Stimulated activated CD8-positive, alpha-beta memory T cell treated with anti-CD3 and anti-CD28 coated beads, Interleukin-4, amount 100 ng/mL, for 24 hours (primary cell): ENCODE measurements around the gene SHC1.
A peak's percentile ranks its signal among the peaks of the same experiment; 100 is the strongest.

ENCODE experiments used
- DNase-seq: peaks from one replicate; pipeline ENCODE4 v3.0.0-alpha.2; 2020; ENCODE audit warnings: low read depth

SHC1 gene

DNA sequence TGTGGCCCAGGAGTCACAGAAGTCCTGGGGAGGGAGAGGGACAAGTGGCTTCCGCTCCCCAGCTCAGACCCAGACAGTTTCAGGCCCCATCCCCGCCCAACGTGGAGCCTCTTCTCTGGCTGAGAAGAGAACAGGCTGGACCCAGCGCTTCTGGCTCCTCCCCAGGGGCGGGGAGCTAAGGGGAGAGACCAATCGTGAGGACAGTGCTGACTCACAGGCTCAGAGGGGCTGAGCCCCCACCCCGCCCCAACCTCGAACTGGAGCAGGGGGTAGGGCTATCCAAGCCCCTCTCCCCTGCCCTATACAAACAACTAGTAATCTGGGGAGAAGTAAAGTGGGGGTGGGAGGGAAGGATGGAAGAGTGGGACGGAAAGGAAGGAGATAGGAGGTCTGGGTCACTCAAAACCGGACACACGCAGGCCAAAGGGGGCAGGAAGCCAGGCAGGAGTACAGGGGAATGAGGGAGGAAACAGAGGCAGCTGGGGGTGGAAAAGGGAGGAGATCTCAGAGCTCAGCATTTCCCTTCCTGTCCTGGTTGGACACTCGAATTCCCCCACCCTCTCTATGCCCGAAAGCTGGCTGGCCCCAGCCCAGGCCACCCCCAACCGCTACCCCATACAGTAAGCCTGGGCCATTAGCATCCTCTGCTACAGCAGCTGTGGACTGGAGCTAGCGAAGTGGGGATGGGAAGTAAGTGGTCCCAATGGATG is at the start of gene SHC1:
SHC1 (minus strand) TSS at position 117 of the 710 bp plus-strand sequence. CDS start 221 bp downstream, outside the sequence.
- DNase-seq, result no peak

DNA sequence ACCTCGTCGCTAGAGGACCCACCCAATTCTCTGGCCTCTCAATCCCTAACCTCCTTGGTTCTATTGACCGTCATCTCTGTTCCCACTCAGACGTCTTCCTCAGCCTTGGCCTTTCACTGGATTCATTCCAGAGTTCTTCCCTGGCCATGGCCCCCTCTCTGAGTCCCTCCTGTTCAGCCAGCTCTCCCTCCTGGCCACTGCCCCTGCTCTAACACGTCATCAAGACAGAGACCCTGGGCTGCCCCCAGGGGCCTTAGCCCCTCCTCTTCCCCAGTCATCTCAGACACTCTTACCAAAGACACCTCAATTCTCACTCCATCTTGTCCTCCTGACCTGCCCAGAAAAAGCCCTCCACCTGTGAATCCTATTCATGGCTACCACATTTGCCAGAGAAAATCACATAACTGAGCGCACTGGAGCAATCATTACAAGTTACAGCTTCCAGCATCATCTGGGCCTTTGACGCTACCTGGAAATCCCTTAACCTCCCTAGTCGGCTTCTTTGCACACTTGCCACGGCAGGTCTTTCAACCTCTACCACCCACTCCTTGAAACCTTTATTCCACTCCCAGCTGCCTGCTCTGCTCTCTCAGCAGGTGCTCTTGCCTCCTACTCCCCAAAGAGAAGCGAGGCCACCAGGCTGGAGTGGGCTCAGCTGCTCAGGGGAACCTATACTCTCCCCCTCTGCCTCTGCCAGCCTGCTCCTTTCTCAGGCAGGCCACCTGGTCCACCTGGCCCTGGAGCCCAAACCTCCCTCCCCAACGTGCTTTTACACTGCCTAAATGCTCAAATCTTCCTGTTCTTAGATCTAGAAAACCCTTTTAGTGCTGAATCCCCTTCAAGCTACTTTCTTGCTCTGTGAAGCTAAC is 49.1 kb upstream of the SHC1 start:
- DNase-seq, result no peak

DNA sequence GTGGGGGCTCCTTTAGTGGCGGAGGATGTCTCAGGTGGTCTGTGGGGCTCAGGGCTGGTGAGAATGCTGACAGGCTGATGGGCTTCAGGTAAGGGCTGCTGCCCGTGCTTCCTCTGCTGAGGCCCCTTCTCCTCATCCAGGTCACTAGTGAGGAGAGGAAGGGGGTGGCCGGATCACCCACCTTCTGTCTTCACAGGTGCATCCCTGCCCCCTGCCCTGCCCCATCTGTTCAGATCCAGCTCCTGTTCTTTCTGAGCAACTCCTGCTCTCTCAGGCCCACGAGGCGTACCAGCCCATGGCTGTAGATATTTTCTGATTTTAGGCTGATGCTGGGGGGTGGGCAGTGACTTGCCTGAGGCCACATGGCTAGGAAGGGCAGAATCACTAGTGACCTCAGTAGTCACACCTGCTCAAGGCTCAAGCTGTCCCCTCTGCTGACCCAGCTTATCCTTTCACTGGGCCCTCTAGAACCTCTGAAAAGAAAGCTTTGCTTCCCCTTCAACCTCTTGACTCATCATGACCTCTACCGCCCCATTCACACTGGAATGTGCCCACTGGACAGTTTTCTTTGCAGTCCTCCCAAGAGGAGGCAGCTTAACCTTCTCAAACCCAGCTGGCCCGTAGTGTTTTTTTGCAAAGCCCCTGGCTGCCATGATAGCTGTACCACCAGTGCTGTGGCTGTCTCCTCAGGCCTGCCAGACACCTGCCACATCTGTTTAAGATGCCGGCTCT is 48.2 kb upstream of the SHC1 start:
- DNase-seq, result no peak

DNA sequence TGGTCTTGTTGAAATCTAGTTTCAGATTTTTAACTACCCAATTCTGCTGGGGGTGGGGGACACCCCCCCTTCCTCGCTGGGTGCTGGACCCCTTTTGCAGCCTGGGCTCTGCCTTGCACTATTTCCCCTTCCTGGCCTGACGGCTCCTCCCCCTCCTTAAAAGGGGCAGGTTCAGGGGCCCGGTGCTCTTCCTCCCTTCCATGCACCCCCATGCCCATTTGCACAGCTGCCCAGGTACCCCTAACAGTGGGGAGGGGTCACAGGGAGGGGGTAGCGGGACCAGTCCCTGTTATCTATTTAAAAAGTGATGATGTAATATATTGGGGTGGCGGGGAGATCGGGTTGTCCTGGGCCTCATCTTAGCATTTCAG is 47.4 kb upstream of the SHC1 start:
- DNase-seq, result no peak

- peak; percentile 84 for DNase-seq
Measured at GRCh38 chr1:155017041-155017945, 46.7 kb upstream of the SHC1 start.

DNA sequence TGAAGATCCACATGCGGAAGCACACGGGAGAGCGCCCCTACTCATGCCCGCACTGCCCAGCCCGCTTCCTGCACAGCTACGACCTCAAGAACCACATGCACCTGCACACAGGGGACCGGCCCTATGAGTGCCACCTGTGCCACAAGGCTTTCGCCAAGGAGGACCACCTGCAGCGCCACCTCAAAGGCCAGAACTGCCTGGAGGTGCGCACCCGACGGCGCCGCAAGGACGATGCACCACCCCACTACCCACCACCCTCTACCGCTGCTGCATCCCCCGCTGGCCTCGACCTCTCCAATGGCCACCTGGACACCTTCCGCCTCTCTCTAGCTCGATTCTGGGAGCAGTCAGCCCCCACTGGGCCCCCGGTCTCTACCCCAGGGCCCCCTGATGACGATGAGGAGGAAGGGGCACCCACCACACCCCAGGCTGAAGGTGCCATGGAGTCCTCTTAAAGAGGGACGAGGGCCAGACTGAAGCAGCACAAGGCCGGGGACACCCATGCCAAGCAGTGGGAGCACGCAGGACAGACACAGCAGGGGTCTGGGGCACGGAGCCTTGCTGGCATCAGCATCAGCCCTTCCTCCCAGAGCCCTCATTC is 45.8 kb upstream of the SHC1 start:
- DNase-seq, result no peak

GRCh38 chr1:155015527-155016230 is 45.1 kb upstream of the SHC1 start:
- no peak for DNase-seq

DNA sequence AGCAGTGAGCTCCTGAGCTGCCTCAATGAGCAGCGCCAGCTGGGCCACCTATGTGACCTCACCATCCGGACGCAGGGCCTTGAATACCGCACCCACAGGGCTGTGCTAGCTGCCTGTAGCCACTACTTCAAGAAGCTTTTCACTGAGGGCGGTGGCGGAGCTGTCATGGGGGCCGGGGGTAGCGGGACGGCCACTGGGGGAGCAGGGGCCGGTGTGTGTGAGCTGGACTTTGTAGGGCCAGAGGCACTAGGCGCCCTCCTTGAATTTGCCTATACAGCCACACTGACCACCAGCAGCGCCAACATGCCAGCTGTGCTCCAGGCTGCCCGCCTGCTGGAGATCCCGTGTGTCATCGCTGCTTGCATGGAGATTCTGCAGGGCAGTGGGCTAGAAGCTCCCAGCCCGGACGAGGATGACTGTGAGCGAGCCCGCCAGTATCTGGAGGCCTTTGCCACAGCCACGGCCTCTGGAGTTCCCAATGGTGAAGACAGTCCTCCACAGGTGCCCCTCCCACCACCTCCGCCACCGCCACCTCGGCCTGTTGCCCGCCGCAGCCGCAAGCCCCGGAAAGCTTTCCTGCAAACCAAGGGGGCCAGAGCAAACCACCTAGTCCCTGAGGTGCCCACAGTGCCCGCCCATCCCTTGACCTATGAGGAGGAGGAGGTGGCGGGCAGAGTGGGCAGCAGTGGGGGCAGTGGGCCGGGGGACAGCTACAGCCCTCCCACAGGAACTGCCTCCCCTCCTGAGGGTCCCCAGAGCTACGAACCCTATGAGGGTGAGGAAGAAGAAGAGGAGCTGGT is 44.4 kb upstream of the SHC1 start:
- no peak for DNase-seq

DNA sequence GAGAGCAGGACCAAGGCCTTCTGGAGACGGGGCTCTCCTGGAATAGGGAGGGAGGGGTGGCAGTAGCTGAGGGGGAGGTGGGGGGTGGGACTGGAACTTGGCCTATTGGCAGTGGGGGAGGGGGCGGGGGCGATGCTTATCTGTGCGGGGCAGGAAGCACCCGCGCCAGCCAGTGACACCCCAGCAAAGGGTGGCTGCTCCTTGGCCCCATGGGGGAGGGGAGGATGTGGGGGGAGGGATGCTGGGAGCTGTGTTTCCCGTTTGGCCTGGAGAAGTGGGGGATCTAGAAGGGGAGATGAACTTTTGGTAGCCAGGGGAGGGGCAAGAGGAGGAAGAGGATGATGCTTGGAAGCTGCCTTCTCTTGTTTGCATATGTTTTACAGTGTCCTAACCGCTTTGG is 43.1 kb upstream of the SHC1 start:
- DNase-seq, result no peak

DNA sequence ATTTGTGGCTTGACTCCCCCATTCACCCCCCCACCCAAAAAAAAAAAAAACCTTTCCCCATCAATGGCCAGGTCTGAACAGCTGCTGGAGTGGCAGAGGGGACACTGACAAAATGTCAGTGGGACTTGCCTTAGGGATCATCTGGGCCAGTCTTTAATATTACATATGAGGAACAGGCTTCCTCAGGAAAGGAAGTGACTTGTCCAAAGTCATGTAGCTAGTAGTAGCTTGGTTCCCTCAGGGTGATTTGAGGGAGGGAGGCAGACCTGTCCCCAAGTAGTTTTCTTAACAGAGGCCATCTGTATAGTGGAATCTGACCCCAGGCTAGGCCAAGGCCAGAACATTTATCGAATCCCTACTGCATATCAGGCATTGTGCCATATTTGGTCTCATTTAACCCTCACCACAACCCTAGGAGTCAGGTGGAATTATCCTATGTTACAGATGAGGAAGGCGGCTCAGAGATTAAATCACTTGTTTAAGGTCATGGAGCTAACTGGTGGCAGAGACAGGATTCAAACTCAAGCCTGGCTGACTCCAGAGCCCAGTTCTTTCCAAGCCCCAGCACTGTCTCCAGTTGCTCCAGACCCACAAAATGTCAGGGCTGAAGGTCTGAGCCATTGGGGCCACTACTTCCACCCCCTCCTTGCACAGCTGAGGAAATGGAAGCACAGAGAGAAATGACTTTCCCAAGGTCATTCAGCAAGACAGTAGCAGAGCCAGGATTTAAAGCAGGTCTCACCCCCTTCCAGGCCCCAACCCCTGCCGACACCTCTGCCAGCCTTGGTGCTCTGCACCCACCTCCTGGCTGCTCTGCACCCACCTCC is 42.4 kb upstream of the SHC1 start:
- no peak for DNase-seq

DNA sequence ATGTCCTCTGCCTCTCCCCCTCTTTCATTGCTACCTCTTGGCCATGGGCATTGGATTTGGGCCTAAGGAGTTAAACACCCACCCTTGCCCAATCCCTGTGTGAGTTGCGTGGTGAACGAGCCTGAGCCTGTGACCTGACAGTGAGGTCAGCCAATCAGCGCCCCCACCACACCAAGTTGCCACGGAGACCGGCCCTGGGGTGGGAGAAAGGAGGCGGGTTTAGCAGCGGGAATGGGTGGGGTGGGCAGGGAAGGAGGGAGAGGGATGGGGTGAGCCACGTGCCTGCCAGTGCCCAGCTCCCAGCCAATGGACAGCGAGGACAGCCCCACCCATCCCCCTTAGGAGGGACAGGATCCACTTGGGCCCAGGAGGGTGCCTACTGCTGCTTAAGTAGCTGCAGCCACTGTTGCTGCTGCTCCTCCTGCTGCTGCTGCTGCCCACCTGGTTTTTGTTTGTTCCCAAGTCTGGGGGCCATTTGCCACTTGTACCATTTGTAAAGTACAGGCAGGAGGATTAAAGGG is 41.5 kb upstream of the SHC1 start:
- no peak for DNase-seq

DNA sequence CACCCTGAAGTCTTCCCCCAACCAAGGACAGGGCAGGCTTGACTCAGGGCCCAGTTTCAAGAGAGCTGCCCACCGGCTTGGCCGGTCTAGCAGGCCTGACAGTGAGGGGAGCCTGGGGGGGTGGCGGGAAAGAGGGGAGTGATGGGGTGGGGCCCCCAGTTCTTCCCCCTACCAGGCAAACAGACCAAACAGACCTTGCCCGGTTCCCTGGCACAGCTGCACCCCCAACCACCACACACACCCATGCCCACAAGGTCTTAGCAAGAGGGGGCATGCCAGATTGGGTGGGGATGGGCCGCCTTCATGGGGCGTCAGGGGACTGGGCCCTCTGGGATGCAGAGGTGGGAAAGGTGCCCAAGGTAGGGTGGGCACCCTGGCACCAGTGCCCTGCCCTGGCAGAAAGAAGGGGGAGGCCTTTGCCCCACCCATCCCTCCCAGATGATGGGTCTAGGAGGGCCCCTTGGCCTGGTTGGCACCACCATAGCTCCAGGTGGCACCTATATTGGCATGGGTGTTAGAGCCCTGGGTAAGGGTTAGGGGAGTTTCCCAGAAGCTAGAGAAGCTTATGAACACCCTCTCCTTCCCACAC is 41.0 kb upstream of the SHC1 start:
- DNase-seq, result no peak

DNA sequence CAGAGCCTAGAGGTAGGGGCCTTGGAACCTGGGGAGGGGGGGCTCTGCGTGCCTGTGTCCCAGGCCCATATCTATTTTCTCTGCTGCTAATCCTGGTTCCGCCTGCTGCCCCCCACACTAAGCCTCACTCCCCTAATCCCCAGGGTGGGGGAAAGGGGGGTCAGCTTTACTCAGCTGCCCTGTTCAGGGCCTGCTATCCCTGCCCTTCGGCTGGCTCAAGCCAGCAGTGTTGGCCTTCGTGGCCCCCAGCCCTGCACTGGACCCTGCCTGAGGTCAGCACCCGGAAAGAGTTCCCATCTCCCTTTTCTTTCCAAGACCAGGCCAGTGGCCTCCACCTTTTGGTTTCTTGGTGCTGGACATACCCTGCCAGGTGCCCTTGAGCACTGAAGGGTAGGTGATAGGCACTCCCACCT is 40.5 kb upstream of the SHC1 start:
- DNase-seq, result no peak

DNA sequence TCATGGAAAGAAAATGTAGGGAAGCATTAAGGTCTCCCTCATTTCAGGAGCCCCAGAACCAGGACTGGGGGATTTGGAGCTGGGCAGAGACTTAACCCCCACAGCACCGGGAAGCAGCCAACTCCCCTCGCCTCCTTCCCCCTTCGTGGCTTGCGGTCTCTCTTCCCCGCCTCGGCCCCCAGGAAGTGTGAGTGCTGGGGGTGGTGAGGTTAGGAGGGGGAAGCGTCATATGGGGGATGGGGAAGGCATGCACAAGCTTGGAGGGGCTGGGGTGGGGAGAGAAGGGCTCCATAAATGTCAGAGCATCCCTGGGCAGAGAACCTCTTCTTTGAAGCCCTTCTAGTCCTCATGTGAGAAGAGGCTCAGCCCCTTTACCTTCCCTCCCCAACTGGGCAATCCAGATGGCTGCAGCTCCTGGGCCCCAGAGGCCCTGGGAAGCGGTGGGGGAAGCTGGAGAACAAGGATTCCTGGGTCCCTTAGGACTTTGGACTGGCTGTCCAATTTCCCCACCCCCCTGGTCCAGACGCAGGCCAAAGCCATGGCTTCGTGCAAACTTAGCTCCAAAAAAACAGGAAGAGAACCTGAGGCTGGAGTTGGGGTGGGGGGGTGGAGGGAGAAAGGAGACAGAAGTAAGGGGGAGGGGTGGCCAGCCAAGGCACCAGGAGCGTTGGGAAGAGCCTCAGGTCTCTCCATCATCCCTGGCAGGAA is 39.8 kb upstream of the SHC1 start:
- DNase-seq, result no peak

DNA sequence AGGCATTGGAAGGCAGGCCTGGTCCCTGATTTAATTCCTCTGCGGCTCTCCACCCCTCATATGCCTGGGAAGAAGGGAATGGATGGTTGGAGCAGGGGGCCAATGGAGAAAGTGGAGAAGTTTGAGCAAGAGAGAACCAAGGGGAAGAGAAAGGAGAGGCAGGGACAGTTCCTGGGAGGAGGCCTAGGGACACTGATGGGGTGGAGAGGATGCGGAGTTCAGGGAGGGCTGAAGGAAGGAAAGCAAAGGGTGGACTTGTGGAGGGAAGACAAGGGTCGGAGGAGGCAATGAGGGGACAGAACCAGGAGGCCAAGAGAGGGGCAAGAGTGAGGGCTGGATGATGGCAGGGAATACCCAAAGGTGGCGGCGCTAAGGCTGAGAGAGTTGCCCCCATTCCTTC is 39.2 kb upstream of the SHC1 start:
- DNase-seq, result no peak

- no peak for DNase-seq
Measured at GRCh38 chr1:155009221-155009711, 38.7 kb upstream of the SHC1 start.
